Measurements from ENCODE around the gene FADS2. TPM values are rescaled to one million over a fixed set of nuclear protein-coding genes. Genes with fewer than 3 reads are reported as not detected.

Gene FADS2
- polyA plus RNA-seq, 1 donor from 2014 or later, result 0.63 TPM

GRCh38 chr11:61828629-61829407, 718 bp downstream of the FADS2 start:
- no peak overlapping the region for H3K27ac Mint-ChIP-seq
- H3K9me3 Mint-ChIP-seq, result no peaks in the 10 kb centered on the region
- H3K4me3 Mint-ChIP-seq, result peak overlapping the region; percentile 32 to 90 (median 83)
- H3K27me3 Mint-ChIP-seq, result peaks cover 7% of the 10 kb centered on the region
- H3K4me1 Mint-ChIP-seq, result peaks cover 8 to 13% (median 8%) of the 10 kb centered on the region in 3 donors
- peaks cover 2% of the 10 kb centered on the region for H3K36me3 Mint-ChIP-seq

GRCh38 chr11:61829806-61830205, 1.7 kb downstream of the FADS2 start:
- Mint-ChIP-seq H3K36me3 (peaks cover 2% of the 10 kb centered on the region), H3K9me3 (no peaks in the 10 kb centered on the region), H3K27me3 (peaks cover 7% of the 10 kb centered on the region), H3K4me1 (peaks cover 14 to 19% (median 16%) of the 10 kb centered on the region in 3 donors), H3K27ac (no peak overlapping the region), H3K4me3 (peak overlapping the region in 2 of 4 donors; percentile 41 to 88)

- peaks cover 16 to 19% (median 19%) of the 10 kb centered on the region in 3 donors for H3K4me1 Mint-ChIP-seq
- H3K4me3 Mint-ChIP-seq, result peak overlapping the region in 3 of 4 donors; percentile 8 to 53 (median 41)
- H3K27ac Mint-ChIP-seq, result no peak overlapping the region
- peaks cover 2% of the 10 kb centered on the region for H3K36me3 Mint-ChIP-seq
- peaks cover 7% of the 10 kb centered on the region for H3K27me3 Mint-ChIP-seq
- H3K9me3 Mint-ChIP-seq, result no peaks in the 10 kb centered on the region
Measured at GRCh38 chr11:61830237-61831105, 2.4 kb downstream of the FADS2 start.

- H3K4me3 Mint-ChIP-seq, result no peak overlapping the region
- peaks cover 7% of the 10 kb centered on the region for H3K27me3 Mint-ChIP-seq
- H3K36me3 Mint-ChIP-seq, result peaks cover 4% of the 10 kb centered on the region
- H3K4me1 Mint-ChIP-seq, result peaks cover 17 to 23% (median 19%) of the 10 kb centered on the region in 3 donors
- H3K9me3 Mint-ChIP-seq, result no peaks in the 10 kb centered on the region
- H3K27ac Mint-ChIP-seq, result no peak overlapping the region
Measured at GRCh38 chr11:61832207-61832606, 4.1 kb downstream of the FADS2 start.

GRCh38 chr11:61832754-61833153, 4.7 kb downstream of the FADS2 start:
- Mint-ChIP-seq H3K4me1 (peaks cover 16 to 23% (median 18%) of the 10 kb centered on the region in 3 donors), H3K36me3 (peaks cover 4% of the 10 kb centered on the region), H3K27ac (no peak overlapping the region), H3K9me3 (no peaks in the 10 kb centered on the region), H3K27me3 (peaks cover 7% of the 10 kb centered on the region), H3K4me3 (no peak overlapping the region)

GRCh38 chr11:61833471-61833870, 5.4 kb downstream of the FADS2 start:
- peaks cover 4% of the 10 kb centered on the region for H3K36me3 Mint-ChIP-seq
- H3K27me3 Mint-ChIP-seq, result peaks cover 7% of the 10 kb centered on the region
- peak overlapping the region in 1 of 3 donors; percentile 88 for H3K27ac Mint-ChIP-seq
- no peaks in the 10 kb centered on the region for H3K9me3 Mint-ChIP-seq
- H3K4me1 Mint-ChIP-seq, result peaks cover 16 to 23% (median 17%) of the 10 kb centered on the region in 3 donors
- no peak overlapping the region for H3K4me3 Mint-ChIP-seq

DNA sequence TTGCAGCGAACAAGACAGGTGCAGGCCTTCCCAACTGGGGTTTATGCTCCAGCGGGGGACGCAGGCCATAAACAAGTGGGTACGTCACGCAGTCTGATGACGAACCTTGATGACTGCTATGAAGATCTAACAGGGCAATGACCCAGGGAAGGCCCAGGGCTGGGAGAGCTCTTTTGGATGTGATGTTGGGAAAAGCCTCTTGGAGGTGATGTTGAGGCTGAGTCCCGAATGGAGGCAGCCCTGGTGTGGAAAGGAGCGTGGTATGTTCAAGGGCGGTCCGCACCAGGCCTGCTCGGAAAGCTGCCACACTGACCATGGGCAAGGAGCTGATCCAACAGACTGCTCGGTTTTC, 5.8 kb downstream of the FADS2 start:
- Mint-ChIP-seq H3K9me3 (no peaks in the 10 kb centered on the region), H3K36me3 (peaks cover 4% of the 10 kb centered on the region), H3K27ac (peak overlapping the region in 1 of 3 donors; percentile 88), H3K27me3 (peaks cover 7% of the 10 kb centered on the region), H3K4me1 (peaks cover 15 to 23% (median 17%) of the 10 kb centered on the region in 3 donors), H3K4me3 (peak overlapping the region in 1 of 4 donors; percentile 64)

GRCh38 chr11:61834278-61835048, 6.4 kb downstream of the FADS2 start:
- Mint-ChIP-seq H3K27me3 (peaks cover 3% of the 10 kb centered on the region), H3K4me1 (peaks cover 15 to 23% (median 17%) of the 10 kb centered on the region in 3 donors), H3K9me3 (no peaks in the 10 kb centered on the region), H3K36me3 (peaks cover 2% of the 10 kb centered on the region), H3K27ac (peak overlapping the region in 1 of 3 donors; percentile 88), H3K4me3 (no peak overlapping the region)

- H3K4me1 Mint-ChIP-seq, result peaks cover 15 to 17% (median 16%) of the 10 kb centered on the region in 3 donors
- peaks cover 2% of the 10 kb centered on the region for H3K27me3 Mint-ChIP-seq
- no peak overlapping the region for H3K27ac Mint-ChIP-seq
Measured at GRCh38 chr11:61836193-61836592, 8.1 kb downstream of the FADS2 start.

GRCh38 chr11:61837411-61838005, 9.4 kb downstream of the FADS2 start:
- Mint-ChIP-seq H3K27me3 (peaks cover 2% of the 10 kb centered on the region), H3K4me3 (no peak overlapping the region), H3K36me3 (peaks cover 2% of the 10 kb centered on the region), H3K27ac (no peak overlapping the region), H3K9me3 (peaks cover 0 to 1% (median 0%) of the 10 kb centered on the region in 3 donors), H3K4me1 (peaks cover 15 to 17% (median 16%) of the 10 kb centered on the region in 3 donors)

More at GRCh38 chr11:61836193-61836592, 8.1 kb downstream of the FADS2 start:
- Mint-ChIP-seq H3K9me3 (peaks cover 0 to 1% (median 0%) of the 10 kb centered on the region in 3 donors), H3K36me3 (peaks cover 2% of the 10 kb centered on the region), H3K4me3 (no peak overlapping the region)

DNA sequence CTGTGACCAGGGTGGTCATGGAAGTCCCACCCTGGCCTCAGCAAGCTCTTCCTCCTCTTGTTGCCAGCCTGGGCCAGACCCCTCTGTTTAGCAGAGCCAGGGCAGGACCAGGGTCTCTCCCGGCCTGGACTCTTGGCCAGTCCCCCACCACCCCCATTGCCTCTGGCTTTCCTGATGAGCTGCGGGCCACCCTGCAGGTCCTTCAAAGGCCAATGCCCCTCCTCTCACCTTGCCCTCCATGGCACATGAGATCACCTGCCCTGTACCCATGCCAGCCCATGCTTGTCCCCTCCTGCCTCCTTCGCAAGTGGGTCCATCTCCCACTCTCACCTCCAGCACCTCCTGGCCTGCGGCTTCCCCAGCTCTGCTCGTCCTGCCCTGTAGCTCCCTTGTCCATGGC, 10.4 kb downstream of the FADS2 start:
- peaks cover 13 to 16% (median 15%) of the 10 kb centered on the region in 3 donors for H3K4me1 Mint-ChIP-seq
- H3K9me3 Mint-ChIP-seq, result peaks cover 0 to 1% (median 0%) of the 10 kb centered on the region in 3 donors
- no peak overlapping the region for H3K27ac Mint-ChIP-seq
- H3K27me3 Mint-ChIP-seq, result peaks cover 1% of the 10 kb centered on the region
- H3K36me3 Mint-ChIP-seq, result peaks cover 2% of the 10 kb centered on the region
- H3K4me3 Mint-ChIP-seq, result no peak overlapping the region

DNA sequence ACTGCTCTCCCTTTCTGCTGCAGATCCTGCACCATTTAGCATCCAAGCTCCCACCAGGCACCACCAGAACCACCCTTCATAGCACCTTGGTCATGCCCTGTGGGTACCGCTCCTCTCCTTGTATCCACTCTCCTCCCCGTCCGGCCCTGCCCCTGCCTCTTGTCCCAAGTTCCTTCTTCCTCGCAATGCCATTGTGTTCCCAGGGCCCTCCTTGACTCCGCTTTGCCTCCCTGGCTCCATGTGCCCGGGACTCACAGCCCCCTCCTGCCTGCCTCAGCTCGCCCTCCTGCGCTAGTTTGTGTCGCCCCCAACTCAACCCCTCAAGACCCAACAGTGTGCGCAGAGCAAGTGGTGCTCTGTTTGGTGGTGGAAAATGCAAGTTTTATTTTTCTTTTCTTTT, 10.8 kb downstream of the FADS2 start:
- Mint-ChIP-seq H3K36me3 (peaks cover 2% of the 10 kb centered on the region), H3K9me3 (peaks cover 0 to 1% (median 0%) of the 10 kb centered on the region in 3 donors), H3K27ac (no peak overlapping the region), H3K4me1 (peaks cover 9 to 14% (median 12%) of the 10 kb centered on the region in 3 donors), H3K27me3 (no peaks in the 10 kb centered on the region), H3K4me3 (no peak overlapping the region)

GRCh38 chr11:61839742-61840141, 11.6 kb downstream of the FADS2 start:
- Mint-ChIP-seq H3K27ac (no peak overlapping the region), H3K27me3 (no peaks in the 10 kb centered on the region), H3K9me3 (peaks cover 0 to 1% (median 0%) of the 10 kb centered on the region in 3 donors), H3K4me3 (no peak overlapping the region), H3K4me1 (peaks cover 4 to 9% (median 5%) of the 10 kb centered on the region in 3 donors), H3K36me3 (peaks cover 2% of the 10 kb centered on the region)

DNA sequence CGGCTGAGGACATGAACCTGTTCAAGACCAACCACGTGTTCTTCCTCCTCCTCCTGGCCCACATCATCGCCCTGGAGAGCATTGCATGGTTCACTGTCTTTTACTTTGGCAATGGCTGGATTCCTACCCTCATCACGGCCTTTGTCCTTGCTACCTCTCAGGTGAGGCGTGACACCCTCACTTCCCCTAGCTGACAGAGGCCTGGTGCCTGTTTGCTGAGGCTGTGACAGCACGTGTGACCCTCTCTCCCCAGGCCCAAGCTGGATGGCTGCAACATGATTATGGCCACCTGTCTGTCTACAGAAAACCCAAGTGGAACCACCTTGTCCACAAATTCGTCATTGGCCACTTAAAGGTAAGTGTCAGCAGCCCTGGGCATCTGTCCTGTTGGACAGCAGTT, 12.3 kb downstream of the FADS2 start:
- H3K4me3 Mint-ChIP-seq, result no peak overlapping the region
- H3K4me1 Mint-ChIP-seq, result peaks cover 2 to 6% (median 4%) of the 10 kb centered on the region in 3 donors
- no peaks in the 10 kb centered on the region for H3K27me3 Mint-ChIP-seq
- peaks cover 2% of the 10 kb centered on the region for H3K36me3 Mint-ChIP-seq
- peaks cover 0 to 1% (median 0%) of the 10 kb centered on the region in 3 donors for H3K9me3 Mint-ChIP-seq
- H3K27ac Mint-ChIP-seq, result no peak overlapping the region
